Parathyroid adenoma (tissue), 2 donors: ENCODE measurements around the gene ZC3HAV1.
A peak's percentile ranks its signal among the peaks of the same experiment; 100 is the strongest.

Experiments
- H2AFZ ChIP-seq: fragments of 300-600 bp; sonication (generic); one replicate; pipeline ENCODE4 v1.7.0; 2017; ENCODE audit warnings: antibody characterized with exemption, mild to moderate bottlenecking
- H3K27ac ChIP-seq: fragments of 300-600 bp; sonication (generic); one replicate; pipeline ENCODE4 v1.7.0; 2017
- H3K27me3 ChIP-seq: fragments of 300-600 bp; sonication (generic); one replicate; pipeline ENCODE4 v1.7.0; 2017; ENCODE audit warnings: low read length; ENCODE audit not compliant: control insufficient read depth, insufficient read depth
- H3K36me3 ChIP-seq: fragments of 300-600 bp; sonication (generic); one replicate; pipeline ENCODE4 v1.7.0; 2017; ENCODE audit warnings: low read length; ENCODE audit not compliant: control insufficient read depth, insufficient read depth
- H3K4me1 ChIP-seq: fragments of 300-600 bp; sonication (generic); one replicate; pipeline ENCODE4 v1.7.0; 2017; ENCODE audit warnings: control low read depth
- H3K4me2 ChIP-seq: fragments of 300-600 bp; sonication (generic); one replicate; pipeline ENCODE4 v1.7.0; 2017; ENCODE audit warnings: low read length
- H3K4me3 ChIP-seq: fragments of 300-600 bp; sonication (generic); one replicate; pipeline ENCODE4 v1.7.0; 2017; ENCODE audit warnings: low read depth, low read length
- H3K79me2 ChIP-seq: fragments of 300-600 bp; sonication (generic); one replicate; pipeline ENCODE4 v1.7.0; 2017; ENCODE audit warnings: control low read depth
- H3K9ac ChIP-seq: fragments of 300-600 bp; sonication (generic); one replicate; pipeline ENCODE4 v1.7.0; 2017; ENCODE audit warnings: mild to moderate bottlenecking
- H3K9me3 ChIP-seq: fragments of 300-600 bp; sonication (generic); one replicate; pipeline ENCODE4 v1.7.0; 2017; ENCODE audit warnings: low read length; ENCODE audit not compliant: control insufficient read depth
- CTCF ChIP-seq: fragments of 300-600 bp; sonication (generic); IDR thresholded peaks from one replicate; pipeline ENCODE4 v1.7.0; 2017; ENCODE audit warnings: antibody characterized with exemption, mild to moderate bottlenecking
- donor health status: primary hyperparathyroidism.

ZC3HAV1 gene

GRCh38 chr7:139023076-139023475 lies 86.4 kb downstream of the ZC3HAV1 start:
- H3K9ac ChIP-seq = no peak overlapping the region
- no peak for TF ChIP-seq CTCF
- H3K27me3 ChIP-seq = no peaks in the 10 kb centered on the region
- no peak overlapping the region for H3K27ac ChIP-seq
- H3K36me3 ChIP-seq = no peaks in the 10 kb centered on the region
- no peak overlapping the region for H3K4me3 ChIP-seq
- H2AFZ ChIP-seq = no peak overlapping the region
- H3K4me1 ChIP-seq = no peaks in the 10 kb centered on the region
- H3K9me3 ChIP-seq = no peaks in the 10 kb centered on the region
- no peak overlapping the region for H3K4me2 ChIP-seq
- no peaks in the 10 kb centered on the region for H3K79me2 ChIP-seq

- Histone ChIP-seq H3K4me1 (no peaks in the 10 kb centered on the region), H3K4me2 (no peak overlapping the region), H3K9me3 (no peaks in the 10 kb centered on the region), H3K27ac (no peak overlapping the region), H3K9ac (no peak overlapping the region), H2AFZ (no peak overlapping the region), H3K36me3 (no peaks in the 10 kb centered on the region), H3K27me3 (no peaks in the 10 kb centered on the region), H3K79me2 (no peaks in the 10 kb centered on the region), H3K4me3 (no peak overlapping the region)
- no peak for TF ChIP-seq CTCF
These were observed 87.2 kb downstream of the ZC3HAV1 start for GRCh38 chr7:139022286-139022685.

GRCh38 chr7:139018910-139019309 lies 90.6 kb downstream of the ZC3HAV1 start:
- no peak overlapping the region for H2AFZ ChIP-seq
- TF ChIP-seq CTCF = no peak
- no peaks in the 10 kb centered on the region for H3K36me3 ChIP-seq
- no peak overlapping the region for H3K4me2 ChIP-seq
- H3K9me3 ChIP-seq = no peaks in the 10 kb centered on the region
- H3K79me2 ChIP-seq = no peaks in the 10 kb centered on the region
- no peak overlapping the region for H3K9ac ChIP-seq
- H3K27me3 ChIP-seq = no peaks in the 10 kb centered on the region
- no peak overlapping the region for H3K27ac ChIP-seq
- no peak overlapping the region for H3K4me3 ChIP-seq
- H3K4me1 ChIP-seq = no peaks in the 10 kb centered on the region

DNA sequence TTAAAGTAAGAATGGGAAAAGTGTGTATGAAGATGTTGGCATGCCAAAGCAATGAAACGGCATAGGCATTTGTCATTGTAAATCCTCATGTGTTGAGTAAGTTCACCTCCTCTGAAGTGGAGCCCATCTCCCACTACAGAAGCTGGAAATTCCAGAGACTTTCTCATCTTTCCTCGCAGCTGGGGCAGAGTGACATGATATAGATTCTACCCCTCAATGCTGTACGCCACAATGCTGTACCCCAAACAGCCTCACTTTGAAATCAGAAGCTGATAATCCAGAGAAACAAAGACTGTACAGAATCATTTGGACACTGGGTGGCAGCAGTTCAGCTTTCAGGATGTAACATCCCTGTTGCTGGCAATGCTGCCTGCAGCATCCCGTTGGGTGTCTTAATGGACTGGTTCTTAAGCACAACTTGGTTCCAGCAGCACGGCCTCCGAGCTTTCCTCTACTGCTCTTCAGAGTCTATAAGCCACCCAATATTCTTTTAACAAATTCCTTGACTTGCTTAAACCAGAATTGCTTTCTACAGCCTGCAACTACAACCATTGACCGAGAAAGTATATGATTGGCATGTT lies 92.5 kb downstream of the ZC3HAV1 start:
- Histone ChIP-seq H3K4me1 (no peaks in the 10 kb centered on the region), H2AFZ (peak overlapping the region; percentile 2), H3K27me3 (no peaks in the 10 kb centered on the region), H3K9ac (no peak overlapping the region), H3K27ac (no peak overlapping the region), H3K4me2 (no peak overlapping the region), H3K79me2 (no peaks in the 10 kb centered on the region), H3K36me3 (no peaks in the 10 kb centered on the region), H3K9me3 (no peaks in the 10 kb centered on the region), H3K4me3 (no peak overlapping the region)
- TF ChIP-seq CTCF = peak; percentile 55

DNA sequence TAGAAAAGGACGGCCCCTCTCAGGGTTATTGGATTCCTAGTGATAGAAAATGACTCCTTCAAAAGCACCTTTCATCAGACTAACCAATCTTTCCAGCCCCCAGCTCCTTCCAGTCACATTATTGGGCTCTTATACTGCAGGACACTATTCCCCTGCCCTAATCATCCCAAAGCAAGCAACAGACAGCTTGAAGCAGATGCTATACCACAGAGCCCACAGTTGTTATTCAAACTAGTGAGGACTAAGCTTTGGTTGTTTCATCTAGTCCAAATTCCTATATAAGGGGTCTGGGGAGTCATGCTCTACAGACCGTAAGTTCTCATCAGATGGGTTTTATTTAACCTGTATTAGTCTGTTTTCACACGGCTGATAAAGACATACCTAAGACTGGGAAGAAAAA lies 98.1 kb downstream of the ZC3HAV1 start:
- H2AFZ ChIP-seq = no peak overlapping the region
- H3K36me3 ChIP-seq = no peaks in the 10 kb centered on the region
- no peaks in the 10 kb centered on the region for H3K27me3 ChIP-seq
- H3K27ac ChIP-seq = no peak overlapping the region
- no peak for TF ChIP-seq CTCF
- H3K79me2 ChIP-seq = no peaks in the 10 kb centered on the region
- H3K9me3 ChIP-seq = no peaks in the 10 kb centered on the region
- no peak overlapping the region for H3K9ac ChIP-seq
- H3K4me3 ChIP-seq = no peak overlapping the region
- no peak overlapping the region for H3K4me2 ChIP-seq
- no peaks in the 10 kb centered on the region for H3K4me1 ChIP-seq
